Neural progenitor cell (in vitro differentiated cells): ENCODE data around the gene ESRRG. TPM values are rescaled to one million over a fixed set of nuclear protein-coding genes. Genes with fewer than 3 reads are reported as not detected.

Experiments used
- DNase-seq: peaks from one replicate; pipeline ENCODE4 v3.0.0-alpha.2; 2016; ENCODE audit warnings: low spot score
- H2AFZ ChIP-seq: fragments of 200-600 bp; sonication (generic); replicated peaks from 2 replicates; pipeline ENCODE4 v1.6.1; 2016; ENCODE audit warnings: antibody characterized with exemption
- H3F3A ChIP-seq: fragments of 200-600 bp; sonication (generic); 2 replicates; pipeline ENCODE4 v1.6.1; 2016; ENCODE audit warnings: antibody characterized with exemption, low read depth
- H3K27ac ChIP-seq: fragments of 200-600 bp; sonication (generic); 2 replicates; pipeline ENCODE4 v1.5.1; 2016; ENCODE audit warnings: mild to moderate bottlenecking
- H3K27me3 ChIP-seq: fragments of 200-600 bp; sonication (generic); 2 replicates; pipeline ENCODE4 v1.6.1; 2016; ENCODE audit warnings: mild to moderate bottlenecking, moderate library complexity
- H3K36me3 ChIP-seq: fragments of 200-600 bp; sonication (generic); 2 replicates; pipeline ENCODE4 v1.5.1; 2016
- H3K4me1 ChIP-seq: fragments of 200-600 bp; sonication (generic); 2 replicates; pipeline ENCODE4 v1.6.1; 2016; ENCODE audit warnings: mixed run types
- H3K4me2 ChIP-seq: fragments of 200-600 bp; sonication (generic); 2 replicates; pipeline ENCODE4 v1.6.1; 2016
- H3K4me3 ChIP-seq: fragments of 200-600 bp; sonication (generic); 2 replicates; pipeline ENCODE4 v1.5.1; 2016
- H3K79me2 ChIP-seq: fragments of 200-600 bp; sonication (generic); 2 replicates; pipeline ENCODE4 v1.6.1; 2016; ENCODE audit warnings: low read depth
- H3K9ac ChIP-seq: fragments of 200-600 bp; sonication (generic); 2 replicates; pipeline ENCODE4 v1.6.1; 2016
- H3K9me3 ChIP-seq: fragments of 200-600 bp; sonication (generic); 2 replicates; pipeline ENCODE4 v1.5.1; 2016; ENCODE audit warnings: low read depth
- H4K20me1 ChIP-seq: fragments of 200-600 bp; sonication (generic); 2 replicates; pipeline ENCODE4 v1.6.1; 2016; ENCODE audit warnings: low read depth
- H3K27ac Mint-ChIP-seq: 3 replicates; pipeline ENCODE4 v1.8.0; 2021; ENCODE audit warnings: mixed read lengths
- H3K27me3 Mint-ChIP-seq: 2 replicates; pipeline ENCODE4 v1.8.0; 2022; ENCODE audit warnings: low read depth, mild to moderate bottlenecking, inconsistent platforms, moderate library complexity, mixed read lengths; ENCODE audit not compliant: insufficient read depth
- H3K36me3 Mint-ChIP-seq: 3 replicates; pipeline ENCODE4 v1.8.0; 2021; ENCODE audit warnings: mixed read lengths
- H3K4me1 Mint-ChIP-seq: 3 replicates; pipeline ENCODE4 v1.8.0; 2021; ENCODE audit warnings: mixed read lengths
- H3K4me3 Mint-ChIP-seq: 3 replicates; pipeline ENCODE4 v1.8.0; 2021; ENCODE audit warnings: mild to moderate bottlenecking, moderate library complexity, mixed read lengths
- H3K9me3 Mint-ChIP-seq: 3 replicates; pipeline ENCODE4 v1.8.0; 2020; ENCODE audit warnings: mixed read lengths
- EZH2 ChIP-seq: fragments of 200-600 bp; sonication (generic); IDR thresholded peaks from 2 replicates; pipeline ENCODE4 v1.6.1; 2017; ENCODE audit warnings: antibody characterized with exemption, mild to moderate bottlenecking, moderate library complexity
- EZH2phosphoT487 ChIP-seq: fragments of 200-600 bp; sonication (generic); IDR thresholded peaks from 2 replicates; pipeline ENCODE4 v1.6.1; 2017; ENCODE audit warnings: antibody characterized with exemption
- total RNA-seq: library from RNA; depleted of rRNA; stranded (reverse); fragments of >200 nt; gene quantifications from 2 replicates; pipeline ENCODE4 v1.2.3, GENCODE V29; 2015; ENCODE audit warnings: low replicate concordance
- TF ChIP-seq, protein P1 (sequence below): fragments of 200-600 bp; sonication (generic); IDR thresholded peaks from 2 replicates; pipeline ENCODE4 v1.5.1; 2017; ENCODE audit warnings: antibody characterized with exemption, mild to moderate bottlenecking

ESRRG gene
- total RNA-seq, 1 donor from 2014 or later, result 3.0 TPM

DNA sequence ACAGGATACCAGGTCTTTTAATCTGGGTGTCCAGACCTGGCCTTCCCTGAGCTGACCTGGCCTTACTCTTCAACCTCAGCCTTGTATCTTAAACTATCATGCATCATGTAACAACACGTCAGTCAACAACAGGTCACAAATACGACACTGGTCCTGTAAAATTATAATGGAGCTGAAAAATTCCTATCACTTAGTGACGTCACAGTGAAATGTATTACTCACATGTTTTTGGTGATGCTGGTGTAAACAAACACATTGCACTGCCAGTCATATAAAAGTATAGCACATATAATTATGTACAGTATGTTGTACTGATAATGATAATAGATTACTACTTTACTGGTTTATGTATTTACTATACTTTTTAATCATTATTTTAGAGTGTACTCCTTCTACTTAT is 31.5 kb downstream of the ESRRG start:
- Mint-ChIP-seq H3K27me3 (no peaks in the 10 kb centered on the region), H3K9me3 (no peaks in the 10 kb centered on the region), H3K27ac (no peak overlapping the region), H3K4me3 (no peak overlapping the region), H3K36me3 (no peaks in the 10 kb centered on the region), H3K4me1 (peaks cover 16% of the 10 kb centered on the region)
- Histone ChIP-seq H3K79me2 (no peaks in the 10 kb centered on the region), H3F3A (peaks cover 6% of the 10 kb centered on the region), H4K20me1 (no peaks in the 10 kb centered on the region), H2AFZ (no peak overlapping the region), H3K36me3 (no peaks in the 10 kb centered on the region), H3K4me3 (no peak overlapping the region), H3K4me2 (no peak overlapping the region), H3K9ac (no peak overlapping the region), H3K27ac (no peak overlapping the region), H3K9me3 (no peaks in the 10 kb centered on the region), H3K27me3 (no peaks in the 10 kb centered on the region), H3K4me1 (peaks cover 13% of the 10 kb centered on the region)
- TF ChIP-seq, protein P1, sequence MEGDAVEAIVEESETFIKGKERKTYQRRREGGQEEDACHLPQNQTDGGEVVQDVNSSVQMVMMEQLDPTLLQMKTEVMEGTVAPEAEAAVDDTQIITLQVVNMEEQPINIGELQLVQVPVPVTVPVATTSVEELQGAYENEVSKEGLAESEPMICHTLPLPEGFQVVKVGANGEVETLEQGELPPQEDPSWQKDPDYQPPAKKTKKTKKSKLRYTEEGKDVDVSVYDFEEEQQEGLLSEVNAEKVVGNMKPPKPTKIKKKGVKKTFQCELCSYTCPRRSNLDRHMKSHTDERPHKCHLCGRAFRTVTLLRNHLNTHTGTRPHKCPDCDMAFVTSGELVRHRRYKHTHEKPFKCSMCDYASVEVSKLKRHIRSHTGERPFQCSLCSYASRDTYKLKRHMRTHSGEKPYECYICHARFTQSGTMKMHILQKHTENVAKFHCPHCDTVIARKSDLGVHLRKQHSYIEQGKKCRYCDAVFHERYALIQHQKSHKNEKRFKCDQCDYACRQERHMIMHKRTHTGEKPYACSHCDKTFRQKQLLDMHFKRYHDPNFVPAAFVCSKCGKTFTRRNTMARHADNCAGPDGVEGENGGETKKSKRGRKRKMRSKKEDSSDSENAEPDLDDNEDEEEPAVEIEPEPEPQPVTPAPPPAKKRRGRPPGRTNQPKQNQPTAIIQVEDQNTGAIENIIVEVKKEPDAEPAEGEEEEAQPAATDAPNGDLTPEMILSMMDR, result no peak
- TF ChIP-seq EZH2phosphoT487, result no peak
- no peak for TF ChIP-seq EZH2
- DNase-seq, result no peak

DNA sequence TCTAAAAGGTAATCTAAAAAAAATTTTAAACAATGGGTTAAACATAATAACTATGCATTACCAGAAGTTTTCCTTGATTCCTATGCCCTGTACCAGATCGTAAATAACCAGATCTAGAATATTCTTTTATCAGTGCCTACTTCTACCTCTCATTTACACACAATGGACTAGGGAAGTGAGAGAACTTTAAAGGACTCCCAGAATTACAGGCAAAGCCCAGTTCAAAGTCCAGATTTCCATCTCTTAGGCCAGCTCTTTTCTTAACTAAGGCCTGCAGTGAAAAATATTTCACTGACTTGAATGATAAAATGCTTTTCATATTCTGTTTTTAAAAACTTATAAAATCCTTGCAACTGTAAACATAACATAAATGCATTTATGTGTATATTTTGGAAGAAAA is 32.6 kb downstream of the ESRRG start:
- H3K4me2 ChIP-seq, result no peak overlapping the region
- Mint-ChIP-seq H3K4me1 (peaks cover 19% of the 10 kb centered on the region), H3K9me3 (no peaks in the 10 kb centered on the region), H3K27ac (no peak overlapping the region), H3K4me3 (no peak overlapping the region), H3K27me3 (peaks cover 3% of the 10 kb centered on the region), H3K36me3 (no peaks in the 10 kb centered on the region)
- H3K27me3 ChIP-seq, result no peaks in the 10 kb centered on the region
- H3K9ac ChIP-seq, result no peak overlapping the region
- no peak overlapping the region for H3K27ac ChIP-seq
- H3K4me3 ChIP-seq, result no peak overlapping the region
- no peak for DNase-seq
- H3K79me2 ChIP-seq, result no peaks in the 10 kb centered on the region
- TF ChIP-seq EZH2phosphoT487 (no peak), EZH2 (no peak)
- TF ChIP-seq, protein P1, result no peak
- H4K20me1 ChIP-seq, result no peaks in the 10 kb centered on the region
- peaks cover 17% of the 10 kb centered on the region for H3K4me1 ChIP-seq
- H3K9me3 ChIP-seq, result no peaks in the 10 kb centered on the region
- peaks cover 6% of the 10 kb centered on the region for H3F3A ChIP-seq
- H2AFZ ChIP-seq, result no peak overlapping the region
- H3K36me3 ChIP-seq, result no peaks in the 10 kb centered on the region

- no peaks in the 10 kb centered on the region for H3K9me3 Mint-ChIP-seq
- H3K27ac ChIP-seq, result no peak overlapping the region
- DNase-seq, result no peak
- no peaks in the 10 kb centered on the region for H3K36me3 ChIP-seq
- peaks cover 3% of the 10 kb centered on the region for H3K27me3 Mint-ChIP-seq
- peaks cover 23% of the 10 kb centered on the region for H3K4me1 Mint-ChIP-seq
- no peak overlapping the region for H3K4me3 ChIP-seq
- no peaks in the 10 kb centered on the region for H3K36me3 Mint-ChIP-seq
- peaks cover 6% of the 10 kb centered on the region for H3F3A ChIP-seq
- no peak overlapping the region for H3K27ac Mint-ChIP-seq
- H3K4me1 ChIP-seq, result peaks cover 17% of the 10 kb centered on the region
- H3K9ac ChIP-seq, result no peak overlapping the region
- no peaks in the 10 kb centered on the region for H4K20me1 ChIP-seq
- TF ChIP-seq EZH2phosphoT487 (no peak), EZH2 (no peak)
- TF ChIP-seq, protein P1, result no peak
- H2AFZ ChIP-seq, result no peak overlapping the region
- no peaks in the 10 kb centered on the region for H3K27me3 ChIP-seq
- H3K79me2 ChIP-seq, result no peaks in the 10 kb centered on the region
- H3K4me3 Mint-ChIP-seq, result no peak overlapping the region
- peak overlapping the region; percentile 66 for H3K4me2 ChIP-seq
- no peaks in the 10 kb centered on the region for H3K9me3 ChIP-seq
Measured at GRCh38 chr1:216688127-216688657, 35.0 kb downstream of the ESRRG start.
